Activated T-helper 1 cell treated with anti-CD3 and anti-CD28 coated beads, Interleukin-12 subunit alpha, Interleukin-12 subunit beta, Interleukin-2, Interleukin-4 antibody, amounts not matched to agents 30 ng/mL and 10 ng/mL and 1 ng/mL, durations not matched to agents 14 hours and 24 hours and 36 hours (primary cell): ENCODE measurements around the gene UBE2F. TPM values are rescaled to one million over a fixed set of nuclear protein-coding genes. Genes with fewer than 3 reads are reported as not detected.
A peak's percentile ranks its signal among the peaks of the same experiment; 100 is the strongest.
"Not testable (repeated sequence)": the region's sequence is repeated elsewhere in the genome, so short reads cannot be mapped to it uniquely, and the experiment has no call there.

Experiments
- DNase-seq: peaks from one replicate; pipeline ENCODE4 v3.0.0; 2021; ENCODE audit warnings: low spot score
- H3K27ac Mint-ChIP-seq: one replicate; pipeline ENCODE4 v1.8.0; 2021; ENCODE audit warnings: mild to moderate bottlenecking, mixed read lengths
- H3K27me3 Mint-ChIP-seq: one replicate; pipeline ENCODE4 v1.8.0; 2022; ENCODE audit warnings: mild to moderate bottlenecking, moderate library complexity, mixed read lengths; ENCODE audit not compliant: insufficient read depth
- H3K36me3 Mint-ChIP-seq: one replicate; pipeline ENCODE4 v1.8.0; 2021; ENCODE audit warnings: low read depth, mixed read lengths
- H3K4me1 Mint-ChIP-seq: one replicate; pipeline ENCODE4 v1.8.0; 2021; ENCODE audit warnings: low read depth, mixed read lengths
- H3K4me3 Mint-ChIP-seq: one replicate; pipeline ENCODE4 v1.8.0; 2021; ENCODE audit warnings: mild to moderate bottlenecking, moderate library complexity, mixed read lengths
- H3K9me3 Mint-ChIP-seq: one replicate; pipeline ENCODE4 v1.8.0; 2021; ENCODE audit warnings: mixed read lengths
- intact Hi-C: fragments of 100-400 bp; cut with micrococcal nuclease; formaldehyde crosslinking; loops from one replicate; pipeline ENCODE4 v1.15.1; 2024
- total RNA-seq: library from RNA; stranded (reverse); gene quantifications from 2 replicates; pipeline ENCODE4 v1.2.3, GENCODE V29; 2022

Gene UBE2F
- total RNA-seq, 1 donor from 2014 or later: 121 TPM

DNA sequence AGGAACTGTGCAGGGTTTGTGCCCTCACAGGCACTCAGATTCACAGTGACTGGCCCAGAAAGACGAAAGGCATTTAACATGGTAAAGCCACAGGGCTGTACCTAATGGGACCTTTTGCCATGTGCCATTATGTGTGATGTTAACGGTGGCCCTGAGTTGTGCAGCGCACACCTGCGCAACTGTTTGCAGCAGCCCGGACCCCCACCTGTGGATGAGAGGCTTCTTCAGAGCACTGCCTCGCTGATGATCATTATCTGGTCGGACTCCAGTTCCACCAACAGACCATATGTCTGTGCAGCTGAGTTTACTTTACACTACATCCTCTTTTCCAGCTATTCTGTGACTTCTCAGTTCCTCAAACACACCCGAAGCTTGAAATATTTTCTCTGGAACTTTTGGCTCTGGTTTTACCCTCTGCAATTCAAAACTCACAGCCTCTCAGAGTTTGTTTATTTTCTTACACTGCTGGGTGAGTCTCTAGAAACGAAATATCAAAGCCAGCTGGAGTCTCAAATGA lies 35.6 kb upstream of the UBE2F start:
- Mint-ChIP-seq H3K27ac (no peak overlapping the region), H3K4me1 (peaks cover 22% of the 10 kb centered on the region), H3K4me3 (no peak overlapping the region), H3K36me3 (peaks cover 5% of the 10 kb centered on the region), H3K27me3 (no peaks in the 10 kb centered on the region), H3K9me3 (peaks cover 13% of the 10 kb centered on the region)
- intact Hi-C loops: loop anchor here (5.0 kb wide), 1 partner anchor 1396 kb away; no protein-coding TSS in a partner anchor
- DNase-seq: no peak

- DNase-seq: no peak
- H3K9me3 Mint-ChIP-seq: peaks cover 12% of the 10 kb centered on the region
- peaks cover 5% of the 10 kb centered on the region for H3K36me3 Mint-ChIP-seq
- intact Hi-C loops: loop anchor here (5.0 kb wide), 1 partner anchor 1395 kb away; no protein-coding TSS in a partner anchor
- H3K4me3 Mint-ChIP-seq: no peak overlapping the region
- peak overlapping the region; percentile 38 for H3K27ac Mint-ChIP-seq
- H3K27me3 Mint-ChIP-seq: no peaks in the 10 kb centered on the region
- peaks cover 15% of the 10 kb centered on the region for H3K4me1 Mint-ChIP-seq
Observed at GRCh38 chr2:237932731-237933131, 34.1 kb upstream of the UBE2F start.

GRCh38 chr2:237934186-237934585 lies 32.6 kb upstream of the UBE2F start:
- intact Hi-C loops: loop anchor here (5.0 kb wide), 1 partner anchor 1393 kb away; no protein-coding TSS in a partner anchor
- peaks cover 7% of the 10 kb centered on the region for H3K9me3 Mint-ChIP-seq
- H3K27ac Mint-ChIP-seq: no peak overlapping the region
- H3K4me3 Mint-ChIP-seq: no peak overlapping the region
- H3K27me3 Mint-ChIP-seq: no peaks in the 10 kb centered on the region
- H3K36me3 Mint-ChIP-seq: no peaks in the 10 kb centered on the region
- DNase-seq: no peak
- peaks cover 20% of the 10 kb centered on the region for H3K4me1 Mint-ChIP-seq

DNA sequence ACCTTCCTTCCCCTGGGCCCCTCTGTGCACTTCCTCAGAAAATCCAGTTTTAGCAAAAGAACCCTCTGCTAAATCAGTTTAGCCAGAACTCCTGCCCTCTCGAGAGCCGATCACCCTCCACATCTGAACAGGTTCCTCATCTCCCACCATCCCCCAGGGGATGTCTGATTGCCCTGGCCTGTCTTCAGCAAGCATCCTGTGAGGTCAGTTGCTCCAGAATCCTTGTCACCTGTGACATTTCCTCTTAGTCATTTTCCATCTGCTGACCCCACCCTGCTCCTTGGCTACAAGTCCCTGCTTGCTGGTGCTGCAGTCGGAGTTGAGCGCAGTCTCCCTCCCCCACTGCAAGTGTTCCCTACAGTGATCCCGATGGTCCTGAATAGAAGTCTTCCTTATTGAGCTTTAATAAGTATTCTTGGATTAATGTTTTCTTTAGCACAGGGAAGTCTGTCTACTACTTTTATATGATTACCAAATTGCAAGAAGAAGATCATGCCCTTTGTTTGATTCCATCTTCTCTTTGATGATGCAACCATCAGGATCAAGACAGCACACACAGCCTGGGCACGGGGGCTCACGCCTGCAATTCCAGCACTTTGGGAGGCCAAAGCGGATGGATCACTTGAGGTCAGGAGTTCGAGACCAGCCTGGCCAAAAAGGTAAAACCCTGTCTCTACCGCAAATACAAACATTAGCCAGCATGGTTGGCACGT lies 30.9 kb upstream of the UBE2F start:
- Mint-ChIP-seq H3K9me3 (no peaks in the 10 kb centered on the region), H3K36me3 (no peaks in the 10 kb centered on the region), H3K4me1 (peaks cover 35% of the 10 kb centered on the region), H3K27ac (no peak overlapping the region), H3K27me3 (no peaks in the 10 kb centered on the region), H3K4me3 (no peak overlapping the region)
- no peak for DNase-seq
- intact Hi-C loops: no loop called here

DNA sequence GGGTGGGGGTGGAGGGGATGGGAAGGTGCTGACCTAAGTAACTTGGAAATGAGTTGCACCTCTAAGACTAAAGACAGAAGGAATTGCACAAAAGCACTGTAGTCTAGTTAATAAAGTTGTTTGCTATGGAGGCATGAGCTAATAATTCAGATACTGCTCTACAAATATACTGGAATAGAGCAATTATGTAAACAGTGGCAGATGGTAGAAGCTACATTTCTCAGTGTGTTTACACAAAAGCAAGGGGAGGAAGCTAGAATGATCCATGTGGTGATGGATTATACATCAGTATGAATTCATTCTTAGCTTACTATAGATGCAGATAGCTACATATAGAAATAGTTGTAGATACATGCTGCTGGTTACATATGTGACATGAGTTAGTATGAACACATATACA lies 27.6 kb upstream of the UBE2F start:
- H3K9me3 Mint-ChIP-seq: peaks cover 5% of the 10 kb centered on the region
- no peak overlapping the region for H3K27ac Mint-ChIP-seq
- H3K4me1 Mint-ChIP-seq: peaks cover 56% of the 10 kb centered on the region
- H3K36me3 Mint-ChIP-seq: peaks cover 2% of the 10 kb centered on the region
- intact Hi-C loops: no loop called here
- no peaks in the 10 kb centered on the region for H3K27me3 Mint-ChIP-seq
- no peak overlapping the region for H3K4me3 Mint-ChIP-seq
- DNase-seq: no peak

- Mint-ChIP-seq H3K4me3 (no peak overlapping the region), H3K27me3 (no peaks in the 10 kb centered on the region), H3K27ac (no peak overlapping the region), H3K9me3 (peaks cover 20% of the 10 kb centered on the region), H3K36me3 (peaks cover 5% of the 10 kb centered on the region), H3K4me1 (peaks cover 60% of the 10 kb centered on the region)
- no peak for DNase-seq
- intact Hi-C loops: no loop called here
Observed at GRCh38 chr2:237940828-237941227, 26.0 kb upstream of the UBE2F start.

DNA sequence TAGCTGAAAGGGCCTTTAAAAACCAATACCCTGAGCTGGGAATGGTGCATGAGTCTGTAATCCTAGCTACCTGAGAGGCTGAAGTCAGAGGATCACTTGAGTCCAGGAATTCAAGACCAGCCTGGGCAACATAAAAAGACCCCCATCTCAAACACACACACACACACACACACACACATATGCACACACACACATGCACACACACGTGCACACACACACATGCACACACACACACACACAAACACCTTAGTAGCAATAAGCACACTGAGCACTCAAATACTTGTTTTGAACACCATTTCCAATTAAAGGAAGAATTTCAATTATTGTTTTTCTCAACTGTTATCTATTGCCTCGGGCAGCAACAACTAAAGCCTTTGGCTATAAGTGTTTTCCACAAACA lies 25.6 kb upstream of the UBE2F start:
- Mint-ChIP-seq H3K4me1 (peaks cover 61% of the 10 kb centered on the region), H3K4me3 (no peak overlapping the region), H3K9me3 (peaks cover 24% of the 10 kb centered on the region), H3K27me3 (no peaks in the 10 kb centered on the region), H3K36me3 (peaks cover 7% of the 10 kb centered on the region), H3K27ac (peak overlapping the region; percentile 82)
- no peak for DNase-seq
- intact Hi-C loops: no loop called here

GRCh38 chr2:237942513-237942899 lies 24.3 kb upstream of the UBE2F start:
- peaks cover 33% of the 10 kb centered on the region for H3K9me3 Mint-ChIP-seq
- H3K36me3 Mint-ChIP-seq: peaks cover 7% of the 10 kb centered on the region
- DNase-seq: no peak
- peaks cover 4% of the 10 kb centered on the region for H3K27me3 Mint-ChIP-seq
- H3K27ac Mint-ChIP-seq: peak overlapping the region; percentile 82
- H3K4me1 Mint-ChIP-seq: peaks cover 63% of the 10 kb centered on the region
- peak overlapping the region; percentile 5 for H3K4me3 Mint-ChIP-seq
- intact Hi-C loops: no loop called here

DNA sequence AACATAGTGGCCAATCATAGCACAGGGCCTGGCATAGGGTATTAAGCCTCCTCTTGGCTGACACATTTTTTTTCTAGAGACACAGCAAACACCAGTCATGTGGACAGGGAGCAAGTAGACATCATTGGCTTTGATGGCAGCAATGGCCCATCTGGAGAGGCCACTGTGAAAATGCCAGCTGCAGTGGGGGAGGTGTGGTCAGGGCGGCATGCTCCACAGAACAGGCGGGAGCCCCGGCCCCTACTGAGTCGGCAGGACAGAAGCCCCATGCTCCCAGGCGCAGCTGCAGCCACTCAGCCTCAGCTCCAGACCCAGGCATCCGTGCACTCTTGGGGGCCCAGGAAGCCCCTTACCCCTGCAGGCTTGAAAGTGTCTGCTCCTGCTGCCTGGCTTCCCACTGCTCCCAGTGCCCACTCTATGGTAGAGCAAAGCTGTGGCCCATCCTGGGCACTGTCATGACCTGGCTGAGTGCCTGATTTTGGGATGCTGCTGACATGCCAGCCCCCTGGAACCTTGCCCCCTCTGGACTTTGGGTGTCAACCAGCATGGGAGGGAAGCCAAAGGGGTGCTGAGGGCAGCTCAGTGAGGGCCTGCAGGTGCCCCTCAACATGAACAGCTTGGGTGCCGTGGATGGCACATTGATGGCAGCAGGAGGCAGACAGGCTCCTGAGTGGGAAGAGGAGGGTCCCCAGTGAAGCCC lies 23.3 kb upstream of the UBE2F start:
- H3K27me3 Mint-ChIP-seq: peaks cover 7% of the 10 kb centered on the region
- peaks cover 7% of the 10 kb centered on the region for H3K36me3 Mint-ChIP-seq
- H3K4me3 Mint-ChIP-seq: no peak overlapping the region
- peaks cover 35% of the 10 kb centered on the region for H3K9me3 Mint-ChIP-seq
- no peak for DNase-seq
- peaks cover 63% of the 10 kb centered on the region for H3K4me1 Mint-ChIP-seq
- intact Hi-C loops: no loop called here
- H3K27ac Mint-ChIP-seq: peak overlapping the region; percentile 36

- peaks cover 57% of the 10 kb centered on the region for H3K4me1 Mint-ChIP-seq
- no peak overlapping the region for H3K4me3 Mint-ChIP-seq
- no peak for DNase-seq
- H3K27ac Mint-ChIP-seq: no peak overlapping the region
- H3K36me3 Mint-ChIP-seq: peaks cover 7% of the 10 kb centered on the region
- peaks cover 8% of the 10 kb centered on the region for H3K27me3 Mint-ChIP-seq
- intact Hi-C loops: no loop called here
- peaks cover 35% of the 10 kb centered on the region for H3K9me3 Mint-ChIP-seq
Observed at GRCh38 chr2:237944302-237944701, 22.5 kb upstream of the UBE2F start.

GRCh38 chr2:237946423-237946822 lies 20.4 kb upstream of the UBE2F start:
- peaks cover 7% of the 10 kb centered on the region for H3K36me3 Mint-ChIP-seq
- H3K27ac Mint-ChIP-seq: peak overlapping the region; percentile 50
- peaks cover 38% of the 10 kb centered on the region for H3K4me1 Mint-ChIP-seq
- H3K9me3 Mint-ChIP-seq: peaks cover 35% of the 10 kb centered on the region
- DNase-seq: no peak
- peaks cover 8% of the 10 kb centered on the region for H3K27me3 Mint-ChIP-seq
- intact Hi-C loops: no loop called here
- H3K4me3 Mint-ChIP-seq: no peak overlapping the region

DNA sequence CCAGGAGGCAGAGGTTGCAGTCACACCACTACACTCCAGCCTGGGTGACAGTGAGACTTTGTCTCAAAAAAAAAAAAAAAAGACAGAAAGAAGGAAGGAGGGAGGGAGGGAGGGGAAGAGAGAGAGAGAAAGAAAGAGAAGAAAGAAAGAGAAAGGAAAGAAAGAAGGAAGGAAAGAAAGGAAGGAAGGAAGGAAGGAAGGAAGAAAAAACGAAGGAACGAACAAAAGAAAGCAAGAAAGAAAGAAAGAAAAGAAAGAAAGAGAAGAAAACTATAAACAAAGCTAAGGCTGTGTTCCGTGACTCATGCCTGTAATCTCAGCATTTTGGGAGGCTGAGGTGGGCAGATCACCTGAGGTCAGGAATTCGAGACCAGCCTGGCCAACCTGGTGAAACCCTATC lies 15.5 kb upstream of the UBE2F start:
- H3K27ac Mint-ChIP-seq, H3K36me3 Mint-ChIP-seq, intact Hi-C loops, DNase-seq, H3K4me1 Mint-ChIP-seq, H3K4me3 Mint-ChIP-seq: not testable (repeated sequence)
- H3K9me3 Mint-ChIP-seq: peaks cover 10% of the 10 kb centered on the region
- peaks cover 27% of the 10 kb centered on the region for H3K27me3 Mint-ChIP-seq

DNA sequence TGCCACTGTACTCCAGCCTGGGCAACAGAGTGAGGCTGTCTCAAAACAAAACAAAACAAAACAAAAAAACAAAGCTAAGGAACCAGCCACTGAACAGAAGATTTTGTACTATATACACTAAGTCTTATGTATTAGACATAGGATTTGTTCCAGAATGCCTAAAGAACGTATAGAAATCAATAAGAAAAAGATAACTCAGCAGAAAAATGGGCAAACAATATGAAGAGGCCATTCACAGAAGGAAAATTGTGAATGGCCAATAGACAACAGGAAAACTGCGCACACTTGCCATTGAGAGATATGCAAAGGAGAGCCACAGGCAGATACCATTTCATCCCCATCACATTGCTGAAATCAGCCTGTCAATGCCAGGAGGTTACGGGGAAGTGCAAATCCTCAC lies 14.9 kb upstream of the UBE2F start:
- Mint-ChIP-seq H3K27me3 (peaks cover 29% of the 10 kb centered on the region), H3K27ac (no peak overlapping the region), H3K9me3 (peaks cover 8% of the 10 kb centered on the region), H3K36me3 (no peaks in the 10 kb centered on the region), H3K4me3 (no peak overlapping the region), H3K4me1 (peaks cover 4% of the 10 kb centered on the region)
- intact Hi-C loops: no loop called here
- DNase-seq: no peak
